HEK293T (cell line): ENCODE data around the gene NUDT6.

Experiments
- ARNT ChIP-seq: fragments of 450-650 bp; IDR thresholded peaks from 2 replicates; pipeline ENCODE4 v1.6.1; 2017; ENCODE audit warnings: mild to moderate bottlenecking
- BHLHE40 ChIP-seq: fragments of 450-650 bp; IDR thresholded peaks from 2 replicates; pipeline ENCODE4 v1.6.1; 2016; ENCODE audit warnings: mild to moderate bottlenecking, moderate library complexity, borderline replicate concordance
- CTBP1 ChIP-seq: fragments of 450-650 bp; IDR thresholded peaks from 2 replicates; pipeline ENCODE4 v1.6.1; 2016; ENCODE audit warnings: borderline replicate concordance
- ELF4 ChIP-seq: fragments of 450-650 bp; IDR thresholded peaks from 2 replicates; pipeline ENCODE4 v1.6.1; 2017; ENCODE audit warnings: antibody characterized with exemption
- FOXA1 ChIP-seq: fragments of 450-650 bp; IDR thresholded peaks from 2 replicates; pipeline ENCODE4 v1.6.1; 2016; ENCODE audit warnings: mild to moderate bottlenecking
- HDGF ChIP-seq: fragments of 450-650 bp; IDR thresholded peaks from 2 replicates; pipeline ENCODE4 v1.6.1; 2017; ENCODE audit warnings: antibody characterized with exemption, borderline replicate concordance
- NFRKB ChIP-seq: fragments of 450-650 bp; IDR thresholded peaks from 2 replicates; pipeline ENCODE4 v1.6.1; 2016; ENCODE audit warnings: mild to moderate bottlenecking, moderate library complexity
- SP1 ChIP-seq: fragments of 450-650 bp; IDR thresholded peaks from 2 replicates; pipeline ENCODE4 v1.6.1; 2017
- SUZ12 ChIP-seq: fragments of 450-650 bp; IDR thresholded peaks from 2 replicates; pipeline ENCODE4 v1.6.1; 2016; ENCODE audit warnings: mild to moderate bottlenecking
- TARDBP ChIP-seq: fragments of 450-650 bp; IDR thresholded peaks from 2 replicates; pipeline ENCODE4 v1.6.1; 2016
- ZNF384 ChIP-seq: fragments of 450-650 bp; IDR thresholded peaks from 2 replicates; pipeline ENCODE4 v1.6.1; 2016

DNA sequence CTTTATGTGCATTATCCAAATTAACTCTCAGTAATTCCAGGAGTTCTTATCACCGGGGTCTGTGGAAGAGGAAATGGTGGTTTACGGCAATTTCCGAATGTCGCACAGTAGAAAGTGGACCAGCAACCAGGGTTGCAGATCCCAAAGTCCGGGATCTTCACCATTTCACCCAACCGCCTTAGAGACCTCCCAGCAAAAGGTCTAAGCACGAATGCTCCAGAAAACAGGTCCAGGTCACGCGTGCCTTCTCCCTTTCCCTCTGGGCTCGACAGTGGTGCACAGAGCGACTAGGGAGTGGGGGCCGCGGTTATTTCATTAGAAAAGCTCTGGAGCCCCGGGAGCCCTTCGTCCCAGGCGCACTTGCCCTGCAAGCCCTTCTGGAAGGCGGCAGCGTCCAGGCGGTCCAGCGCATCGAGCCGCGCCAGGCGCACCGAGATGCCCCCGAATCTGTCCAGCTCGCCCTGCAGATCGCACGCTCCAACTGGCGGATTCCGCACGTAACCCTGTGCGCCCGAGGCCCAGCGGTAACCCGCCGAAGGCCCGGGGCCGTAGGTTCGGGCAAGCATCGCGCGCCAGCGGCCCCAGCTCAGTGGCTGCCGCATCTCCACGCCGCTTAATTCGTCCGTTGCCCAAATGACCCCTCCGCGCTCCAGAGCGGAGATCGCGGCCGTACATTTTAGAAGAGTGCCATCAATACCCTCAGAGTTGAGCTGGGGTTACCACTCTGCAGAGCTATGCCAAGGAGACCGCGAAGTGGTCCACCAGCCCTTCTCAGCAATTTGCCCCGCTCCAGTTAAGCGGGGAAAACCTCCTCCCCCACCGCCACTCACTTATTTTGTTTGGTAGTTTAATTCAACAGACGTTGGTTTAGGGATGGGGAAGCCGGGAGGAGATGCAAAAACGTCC is at the start of gene NUDT6:
- TF ChIP-seq FOXA1 (no peak), SP1 (no peak), ARNT (no peak), ELF4 (no peak), NFRKB (no peak), TARDBP (no peak), BHLHE40 (no peak), ZNF384 (no peak), HDGF (no peak), SUZ12 (no peak), CTBP1 (no peak)
